Cardiac fibroblast (primary cell): ENCODE results near the gene AKAP6.
A peak's percentile ranks its signal among the peaks of the same experiment; 100 is the strongest.

Source experiments
- DNase-seq, 2 donors: peaks; one replicate each; pipeline versions ENCODE4 v3.0.0 to v3.0.0-alpha.2; 2010; ENCODE audit warnings: low read depth in 2 of 2
- H3K4me3 ChIP-seq, 2 donors: replicated peaks in 1 of 2; 1 replicate in 1 of 2; 2 replicates in 1 of 2; pipeline ENCODE4 v1.5.1; 2011; ENCODE audit warnings: low read depth in 2 of 2, low read length in 2 of 2, mild to moderate bottlenecking in 2 of 2, moderate library complexity in 1 of 2
- TF ChIP-seq, protein P1 (sequence below): IDR thresholded peaks from one replicate; pipeline ENCODE4 v1.5.1; 2011; ENCODE audit warnings: low read depth, mild to moderate bottlenecking, low read length, inconsistent platforms

The AKAP6 gene

DNA sequence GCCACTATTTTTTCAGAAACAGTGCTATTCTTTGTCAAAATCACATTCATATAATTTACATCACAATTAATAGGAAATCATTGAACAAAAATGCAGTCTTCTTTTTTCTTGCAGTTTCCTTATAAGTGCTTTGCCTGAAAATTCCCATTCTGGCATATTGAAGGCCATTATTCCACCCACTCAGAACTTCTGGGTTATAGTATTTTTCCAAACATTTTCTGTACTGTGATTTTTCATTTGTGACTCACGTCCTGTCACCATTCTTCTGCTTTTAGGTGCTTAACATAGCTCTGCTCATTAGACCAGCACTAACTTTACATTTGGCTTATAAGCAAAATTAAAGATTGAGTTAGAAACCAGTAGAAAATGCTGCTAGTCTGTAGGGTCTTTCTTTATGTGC lies 368.6 kb downstream of the AKAP6 start:
- peak; percentile 39 to 51 for DNase-seq
- TF ChIP-seq, protein P1, sequence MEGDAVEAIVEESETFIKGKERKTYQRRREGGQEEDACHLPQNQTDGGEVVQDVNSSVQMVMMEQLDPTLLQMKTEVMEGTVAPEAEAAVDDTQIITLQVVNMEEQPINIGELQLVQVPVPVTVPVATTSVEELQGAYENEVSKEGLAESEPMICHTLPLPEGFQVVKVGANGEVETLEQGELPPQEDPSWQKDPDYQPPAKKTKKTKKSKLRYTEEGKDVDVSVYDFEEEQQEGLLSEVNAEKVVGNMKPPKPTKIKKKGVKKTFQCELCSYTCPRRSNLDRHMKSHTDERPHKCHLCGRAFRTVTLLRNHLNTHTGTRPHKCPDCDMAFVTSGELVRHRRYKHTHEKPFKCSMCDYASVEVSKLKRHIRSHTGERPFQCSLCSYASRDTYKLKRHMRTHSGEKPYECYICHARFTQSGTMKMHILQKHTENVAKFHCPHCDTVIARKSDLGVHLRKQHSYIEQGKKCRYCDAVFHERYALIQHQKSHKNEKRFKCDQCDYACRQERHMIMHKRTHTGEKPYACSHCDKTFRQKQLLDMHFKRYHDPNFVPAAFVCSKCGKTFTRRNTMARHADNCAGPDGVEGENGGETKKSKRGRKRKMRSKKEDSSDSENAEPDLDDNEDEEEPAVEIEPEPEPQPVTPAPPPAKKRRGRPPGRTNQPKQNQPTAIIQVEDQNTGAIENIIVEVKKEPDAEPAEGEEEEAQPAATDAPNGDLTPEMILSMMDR, result no peak
- H3K4me3 ChIP-seq, result no peak overlapping the region

DNA sequence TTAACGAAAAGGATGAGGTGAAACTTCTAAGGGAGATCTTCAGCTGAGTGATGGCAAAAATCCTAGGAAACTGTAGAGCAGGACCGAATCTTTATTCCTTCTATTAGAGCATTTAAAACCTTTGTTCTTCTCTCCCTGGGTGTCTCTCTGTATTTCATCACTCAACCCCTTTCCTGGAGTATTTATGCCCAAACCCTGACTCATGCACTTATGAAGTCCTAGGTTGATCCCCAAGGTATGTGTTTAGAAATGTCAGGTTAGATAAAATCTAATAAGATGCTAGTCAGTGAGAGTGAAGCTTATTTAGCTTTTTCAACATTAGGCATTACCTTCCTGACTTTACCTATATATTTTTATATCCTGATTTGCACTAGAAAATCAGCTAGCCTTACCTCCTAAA lies 369.7 kb downstream of the AKAP6 start:
- DNase-seq, result peak in 1 of 2 donors; percentile 50
- TF ChIP-seq, protein P1, result no peak
- no peak overlapping the region for H3K4me3 ChIP-seq

DNA sequence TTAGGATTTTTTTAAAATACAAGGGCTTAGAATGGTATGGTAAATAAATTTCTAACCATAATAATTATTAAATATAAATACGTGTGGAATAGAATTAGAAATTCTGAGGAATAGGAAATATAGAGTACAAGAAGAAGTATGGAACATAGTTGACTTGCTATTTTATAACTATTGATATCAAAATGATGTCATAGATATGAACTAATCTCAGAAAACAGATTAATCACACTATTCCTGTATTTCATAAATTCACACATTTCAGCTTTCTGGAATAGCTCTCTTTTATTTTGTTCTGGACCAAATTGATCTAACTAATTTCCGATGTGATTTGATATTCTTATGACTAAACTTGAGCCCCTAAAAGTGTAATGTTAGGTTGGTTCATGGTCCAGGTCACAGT lies 372.4 kb downstream of the AKAP6 start:
- TF ChIP-seq, protein P1, result no peak
- no peak for DNase-seq

DNA sequence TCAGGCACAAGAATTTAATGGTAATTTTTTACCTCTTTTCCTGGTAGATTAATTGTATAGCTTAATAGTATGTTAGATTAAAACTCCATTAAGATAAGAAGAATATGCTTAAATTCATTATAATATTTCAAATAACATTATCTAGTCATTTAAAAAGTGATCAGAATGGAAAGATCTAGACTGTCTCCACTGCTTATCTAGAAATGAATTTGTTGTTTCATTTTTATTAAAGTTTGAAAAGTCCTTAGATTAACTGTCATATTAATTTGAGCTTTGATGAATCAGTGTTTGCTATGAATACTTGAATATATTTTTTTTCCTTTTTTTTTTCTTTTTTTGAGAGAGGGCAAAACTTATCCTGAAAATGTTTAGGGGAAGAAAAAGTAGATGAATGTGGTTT lies 373.0 kb downstream of the AKAP6 start:
- no peak overlapping the region for H3K4me3 ChIP-seq
- TF ChIP-seq, protein P1, result no peak
- no peak for DNase-seq

More for the DNA sequence above, 372.4 kb downstream of the AKAP6 start:
- H3K4me3 ChIP-seq, result no peak overlapping the region

DNA sequence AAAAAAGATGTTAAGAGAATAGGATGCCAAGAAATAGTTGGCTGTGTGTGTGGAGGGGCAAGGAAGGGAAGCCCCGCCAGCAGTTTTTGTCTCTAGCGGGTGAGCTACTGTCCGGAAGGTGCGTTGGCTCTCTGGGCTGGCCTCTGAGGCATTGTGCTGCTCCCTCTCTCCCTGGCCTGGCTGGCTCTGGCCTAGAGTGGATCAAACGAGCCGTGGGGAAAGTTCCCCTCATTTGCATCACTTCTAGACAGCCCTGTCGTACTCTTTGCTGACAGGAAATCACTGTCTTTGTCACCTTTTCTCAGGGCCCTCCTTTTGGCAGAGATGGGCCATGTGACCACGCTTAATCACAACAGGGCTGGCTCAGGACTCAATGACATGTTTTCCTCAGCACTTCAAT lies 373.5 kb downstream of the AKAP6 start:
- H3K4me3 ChIP-seq, result no peak overlapping the region
- peak; percentile 57 to 73 for DNase-seq

DNA sequence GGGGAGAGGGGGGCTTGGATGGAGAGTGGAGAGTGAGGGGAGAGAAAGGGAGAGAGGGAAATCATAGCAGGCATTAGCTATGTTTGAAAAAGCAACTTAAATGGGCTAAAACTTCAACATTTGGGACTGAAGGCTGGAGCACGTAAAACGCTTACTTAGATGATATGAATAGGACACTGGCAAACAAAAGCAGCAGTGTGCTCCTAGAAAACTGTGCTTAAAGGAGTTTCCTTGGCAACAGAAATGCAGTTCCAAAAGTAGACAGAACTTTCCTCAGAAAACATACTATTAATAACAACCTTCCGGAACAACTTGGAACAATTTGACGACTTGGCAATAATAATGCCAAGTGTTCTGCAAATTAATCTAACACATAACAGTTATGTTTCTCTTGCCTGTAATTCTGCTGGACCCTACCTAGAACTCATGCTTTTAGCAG lies 374.1 kb downstream of the AKAP6 start:
- DNase-seq, result peak; percentile 45 to 89
- no peak overlapping the region for H3K4me3 ChIP-seq
- TF ChIP-seq, protein P1, result no peak

More for the DNA sequence above, 373.5 kb downstream of the AKAP6 start:
- TF ChIP-seq, protein P1, result no peak
